Inferior parietal cortex (tissue), 1 donor: ENCODE measurements around the gene TRMT5.

Experiments
- DNase-seq: peaks from one replicate; pipeline ENCODE4 v3.0.0-alpha.2; 2016; ENCODE audit errors: extremely low spot score

The TRMT5 gene, protein sequence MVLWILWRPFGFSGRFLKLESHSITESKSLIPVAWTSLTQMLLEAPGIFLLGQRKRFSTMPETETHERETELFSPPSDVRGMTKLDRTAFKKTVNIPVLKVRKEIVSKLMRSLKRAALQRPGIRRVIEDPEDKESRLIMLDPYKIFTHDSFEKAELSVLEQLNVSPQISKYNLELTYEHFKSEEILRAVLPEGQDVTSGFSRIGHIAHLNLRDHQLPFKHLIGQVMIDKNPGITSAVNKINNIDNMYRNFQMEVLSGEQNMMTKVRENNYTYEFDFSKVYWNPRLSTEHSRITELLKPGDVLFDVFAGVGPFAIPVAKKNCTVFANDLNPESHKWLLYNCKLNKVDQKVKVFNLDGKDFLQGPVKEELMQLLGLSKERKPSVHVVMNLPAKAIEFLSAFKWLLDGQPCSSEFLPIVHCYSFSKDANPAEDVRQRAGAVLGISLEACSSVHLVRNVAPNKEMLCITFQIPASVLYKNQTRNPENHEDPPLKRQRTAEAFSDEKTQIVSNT

DNA sequence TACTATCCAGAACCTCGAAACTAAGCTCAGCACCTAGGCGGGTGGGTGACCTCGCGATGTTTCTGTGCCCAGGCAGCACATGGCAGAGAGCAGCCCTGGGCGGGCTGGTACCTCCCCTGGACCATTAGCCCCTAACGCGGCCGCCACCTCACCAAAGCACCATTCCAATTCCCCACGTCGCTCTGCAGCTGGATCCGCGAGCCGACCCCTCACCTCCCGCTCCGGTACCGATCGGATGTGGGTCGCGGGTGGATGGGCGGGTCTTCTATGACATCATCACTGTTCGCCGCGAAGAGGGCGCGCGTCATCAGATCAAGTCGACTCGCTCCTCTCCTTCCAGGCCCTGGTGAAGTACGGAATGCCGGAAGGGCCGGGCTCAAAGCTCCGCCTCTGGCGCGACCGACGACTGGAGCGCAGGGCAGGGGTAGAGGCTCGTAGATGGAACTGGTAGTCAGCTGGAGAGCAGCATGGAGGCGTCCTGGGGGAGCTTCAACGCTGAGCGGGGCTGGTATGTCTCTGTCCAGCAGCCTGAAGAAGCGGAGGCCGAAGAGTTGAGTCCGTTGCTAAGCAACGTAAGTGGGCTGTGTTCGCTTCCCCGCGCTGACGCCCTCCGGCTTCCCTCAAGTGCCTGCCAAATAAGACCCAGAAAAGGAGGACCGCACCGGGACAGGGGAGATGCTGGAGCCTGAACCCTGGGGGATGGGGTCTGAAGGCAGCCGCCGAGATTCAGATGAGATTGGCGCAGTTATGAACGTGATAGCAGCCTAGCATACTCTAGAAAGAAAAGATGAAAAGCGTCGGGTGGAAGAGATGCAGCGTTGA is at the start of gene TRMT5, which contains the start of gene SLC38A6:
TRMT5 (minus strand) TSS at position 269 of the 822 bp plus-strand sequence; CDS start at position 163, 106 bp downstream.
SLC38A6 (plus strand) TSS at position 435 of the 822 bp plus-strand sequence; CDS start at position 468, 33 bp downstream.
- DNase-seq: peak; percentile 93

GRCh38 chr14:61026526-61026925 is 45.6 kb upstream of the TRMT5 start:
- no peak for DNase-seq

DNA sequence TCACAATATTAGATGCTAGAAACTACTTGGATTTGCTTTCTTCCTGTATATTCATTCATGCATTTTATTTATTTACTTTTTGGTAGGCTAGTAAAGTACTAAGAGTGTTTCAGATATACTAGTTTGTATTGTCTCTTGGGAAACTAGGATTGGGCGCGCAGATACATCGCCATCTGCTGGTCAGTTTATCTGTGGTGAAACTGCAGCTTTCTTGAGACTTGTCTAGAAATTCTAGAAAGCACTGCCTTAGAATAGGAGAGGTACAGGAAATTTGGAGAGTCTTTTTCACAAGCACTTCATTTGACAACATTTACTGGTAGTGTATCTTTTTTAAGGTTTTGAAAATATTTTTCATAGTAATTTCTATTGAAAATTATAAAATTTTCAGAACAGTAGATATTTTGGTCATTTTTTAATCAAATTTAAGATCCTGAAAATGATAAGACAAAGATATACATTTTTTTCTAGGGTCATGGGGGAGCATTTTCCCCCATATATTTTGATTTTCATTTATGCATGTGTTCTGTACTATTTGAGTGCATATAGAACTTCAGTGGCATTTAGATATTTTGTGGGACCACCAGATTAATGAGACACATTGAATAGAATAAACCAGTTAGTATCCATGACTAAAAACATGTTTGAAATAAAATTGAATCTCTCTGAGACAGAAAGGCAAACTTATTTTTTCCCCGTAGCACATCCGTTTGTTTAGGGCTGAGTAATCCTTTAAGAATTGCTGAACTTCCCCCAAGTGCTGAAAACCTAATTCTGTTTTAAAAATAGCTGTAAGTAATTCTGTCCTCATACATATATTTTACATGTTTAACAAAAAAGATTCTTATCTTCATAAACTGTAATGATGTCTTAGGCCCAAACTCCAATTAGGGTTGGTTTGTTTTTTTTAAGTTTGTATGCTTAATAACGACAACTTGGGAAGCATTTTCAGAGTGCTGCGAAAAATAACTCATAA is 44.7 kb upstream of the TRMT5 start:
- peak; percentile 79 for DNase-seq

- DNase-seq: no peak
Measured at GRCh38 chr14:61019537-61019936, 38.7 kb upstream of the TRMT5 start.

DNA sequence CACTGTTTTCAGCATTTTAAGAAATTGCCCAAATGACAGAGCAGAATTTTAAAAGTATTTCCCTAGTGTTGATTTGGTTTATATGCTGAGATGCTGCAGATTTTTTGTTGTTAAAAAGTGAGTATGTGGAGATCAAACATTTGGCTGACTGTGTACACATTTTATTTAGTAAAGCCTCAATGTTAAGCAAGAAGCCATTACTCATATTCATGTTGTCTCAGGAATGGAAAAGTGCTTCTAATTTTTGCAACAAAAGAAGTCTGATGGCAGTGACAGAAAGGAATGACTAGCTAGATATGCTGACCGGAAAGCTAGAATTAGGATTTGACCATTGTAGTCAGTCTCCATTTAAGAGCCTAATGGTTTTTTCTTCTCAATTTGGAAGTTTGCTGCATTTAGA is 22.7 kb upstream of the TRMT5 start:
- no peak for DNase-seq

DNA sequence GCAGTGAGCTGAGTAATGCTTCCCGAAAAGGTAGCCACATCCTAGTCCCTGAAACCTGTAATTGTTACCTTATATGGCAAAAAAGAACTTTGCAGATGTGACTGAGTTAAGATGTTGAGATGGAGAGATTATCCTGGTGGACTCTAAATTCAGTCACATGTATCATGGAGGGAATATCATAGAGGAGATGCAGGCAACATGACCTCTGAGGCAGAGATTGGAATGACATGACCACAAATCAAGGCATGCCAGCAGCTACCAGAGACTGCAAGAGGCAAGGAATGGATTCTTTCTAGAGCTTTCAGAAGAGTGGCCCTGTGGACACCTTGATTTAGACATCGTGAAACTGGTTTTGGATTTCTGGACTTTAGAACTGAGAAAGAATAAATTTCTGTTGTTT is 18.7 kb upstream of the TRMT5 start:
- no peak for DNase-seq

GRCh38 chr14:60998617-60999016 is 17.7 kb upstream of the TRMT5 start:
- DNase-seq: no peak

DNA sequence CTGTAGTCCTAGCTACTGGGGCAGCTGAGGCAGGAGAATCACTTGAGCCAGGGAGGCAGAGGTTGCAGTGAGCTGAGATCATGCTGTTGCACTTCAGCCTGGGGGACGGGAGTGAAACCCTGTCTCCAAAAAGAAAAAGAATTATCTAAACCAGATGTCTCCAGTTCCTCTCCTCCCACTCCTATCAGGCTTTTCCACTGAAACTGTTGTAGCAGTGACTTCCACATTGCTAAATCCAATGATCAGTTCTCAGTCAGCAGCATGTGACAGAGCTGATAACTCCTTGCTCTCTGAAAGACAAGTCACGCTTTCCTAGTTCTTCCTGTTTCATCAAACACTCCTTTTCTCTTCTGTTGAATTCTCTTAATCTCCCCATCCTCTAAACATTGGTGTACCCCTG is 8.7 kb upstream of the TRMT5 start:
- DNase-seq: no peak

GRCh38 chr14:60986500-60986899 is 5.6 kb upstream of the TRMT5 start:
- no peak for DNase-seq

DNA sequence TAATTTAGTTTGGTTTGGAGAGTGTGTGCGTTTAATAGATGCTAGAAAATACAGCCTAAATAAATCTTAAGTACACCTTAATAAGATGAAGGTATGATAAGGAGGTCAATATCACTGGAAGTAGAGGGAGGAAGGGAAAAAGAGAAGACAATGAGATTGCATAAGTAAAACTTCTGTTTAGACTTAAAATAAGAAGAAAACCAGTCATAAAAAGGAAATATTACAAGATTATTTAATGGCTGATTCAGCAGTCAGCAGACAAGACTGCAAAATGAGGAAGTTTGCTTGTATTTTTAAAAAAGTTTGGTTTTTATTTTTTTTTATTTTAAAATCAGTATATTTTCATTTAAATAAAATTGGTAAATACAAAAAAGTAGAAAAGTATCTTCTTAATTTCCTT is 3.3 kb upstream of the TRMT5 start:
- DNase-seq: no peak

GRCh38 chr14:60981633-60982455 is 965 bp upstream of the TRMT5 start:
- DNase-seq: peak; percentile 12

- DNase-seq: no peak
Measured at GRCh38 chr14:60977847-60978246, 3.0 kb downstream of the TRMT5 start.

DNA sequence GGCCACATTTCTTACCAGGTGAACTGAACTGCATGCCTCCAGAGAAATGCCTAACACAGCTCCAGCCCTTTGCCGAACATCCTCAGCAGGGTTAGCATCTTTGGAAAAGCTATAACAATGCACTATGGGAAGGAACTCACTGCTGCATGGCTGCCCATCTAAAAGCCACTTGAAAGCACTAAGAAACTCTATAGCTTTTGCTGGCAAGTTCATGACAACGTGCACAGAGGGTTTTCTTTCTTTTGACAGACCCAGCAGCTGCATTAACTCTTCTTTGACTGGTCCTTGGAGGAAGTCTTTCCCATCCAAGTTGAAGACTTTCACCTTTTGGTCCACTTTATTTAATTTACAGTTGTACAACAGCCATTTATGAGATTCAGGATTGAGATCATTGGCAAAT is 5.3 kb downstream of the TRMT5 start:
- DNase-seq: no peak

DNA sequence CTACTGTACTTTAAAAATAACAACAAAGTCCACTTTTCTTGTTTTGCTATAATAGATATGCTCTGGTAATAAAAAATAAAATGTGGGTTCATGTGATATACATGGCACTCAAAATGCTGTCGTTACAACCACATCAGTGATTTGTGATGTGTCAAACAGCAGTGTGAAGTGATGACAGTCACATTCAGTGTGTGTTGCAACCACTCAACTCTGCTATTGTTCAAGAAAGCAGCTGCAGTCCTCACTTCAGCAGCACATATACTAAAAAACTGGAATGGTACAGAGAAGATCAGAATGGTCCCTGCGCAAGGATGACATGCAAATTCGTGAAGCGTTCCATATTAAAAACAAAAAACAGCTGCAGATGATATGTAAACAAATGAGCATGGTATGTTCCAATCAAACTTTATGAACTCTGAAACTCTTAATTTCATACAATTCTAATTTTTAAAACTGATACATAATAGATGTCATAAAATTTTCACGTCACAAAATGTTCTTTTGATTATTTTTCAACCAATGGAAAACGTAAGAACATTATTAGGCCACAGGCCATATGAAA is 6.7 kb downstream of the TRMT5 start:
- no peak for DNase-seq

GRCh38 chr14:60973070-60973469 is 7.8 kb downstream of the TRMT5 start:
- DNase-seq: no peak

DNA sequence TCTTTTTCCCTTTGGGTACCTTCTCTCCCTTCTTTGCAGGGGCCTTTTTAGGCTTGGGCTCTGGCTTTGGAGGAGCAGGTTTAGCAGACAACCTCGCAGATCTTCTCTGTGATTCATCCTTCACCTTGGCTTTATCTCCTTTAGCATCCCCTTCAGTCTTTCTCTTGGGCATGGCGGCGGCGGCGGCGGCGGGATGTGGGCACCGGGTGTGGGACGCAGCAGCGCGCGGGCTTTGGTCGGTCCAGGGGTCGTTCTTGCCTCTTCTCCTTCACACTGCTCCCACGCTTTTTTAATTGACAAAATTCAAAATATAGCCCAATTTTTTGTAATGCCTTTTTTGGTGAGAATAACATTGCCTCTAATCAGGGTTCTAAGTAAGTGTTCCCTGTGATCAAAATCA is 8.6 kb downstream of the TRMT5 start:
- DNase-seq: no peak

GRCh38 chr14:60971271-60971670 is 9.6 kb downstream of the TRMT5 start:
- DNase-seq: no peak

DNA sequence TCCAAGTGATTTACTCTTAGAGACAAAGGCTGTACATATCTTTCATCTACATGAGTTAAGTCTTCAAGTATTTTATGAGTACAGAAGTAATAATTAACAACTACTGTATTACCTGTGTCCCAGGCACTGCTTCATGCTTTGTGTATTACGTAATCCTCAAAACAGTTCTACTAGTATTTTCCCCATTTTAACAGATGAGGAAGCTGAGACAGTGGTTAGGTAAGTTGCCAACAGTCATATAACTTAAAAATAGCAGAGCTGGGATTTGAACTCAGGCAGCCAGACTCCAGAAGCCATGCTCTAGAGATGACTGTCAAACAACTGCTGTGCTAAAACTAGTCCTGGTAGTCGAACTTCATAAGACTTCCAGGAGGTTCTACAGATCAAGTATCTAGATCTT is 10.7 kb downstream of the TRMT5 start:
- no peak for DNase-seq

- DNase-seq: no peak
Measured at GRCh38 chr14:60968671-60969070, 12.2 kb downstream of the TRMT5 start.

GRCh38 chr14:60968099-60968498 is 12.8 kb downstream of the TRMT5 start:
- DNase-seq: no peak
